A549 (cell line): Measurements from ENCODE around the gene PRRX1. TPM values are rescaled to one million over a fixed set of nuclear protein-coding genes. Genes with fewer than 3 reads are reported as not detected.

Source experiments
- ATAC-seq, 2 experiments: fragments of 200-7000 bp in 1 of 2; fragments of >200 bp in 1 of 2; cut with Nextera tagmentation in 1 of 2; cut with Tn5 transposase in 1 of 2; 3 replicates each; pipeline versions ENCODE4 v1.8.0 to v1.9.1; 2018 to 2020; ENCODE audit warnings: mild to moderate bottlenecking in 1 of 2, moderate library complexity in 1 of 2
- CTCF ChIA-PET: fragments of 300-600 bp; sonication (Branson Sonifier 250); formaldehyde crosslinking; extraction: SDS; loops from one replicate; lab custom pipeline; 2021; ENCODE audit warnings: antibody characterized with exemption, inconsistent platforms; lab: Yijun Ruan, JAX
- POLR2A ChIA-PET: fragments of 350-600 bp; formaldehyde crosslinking; extraction: SDS; loops from one replicate; lab custom pipeline; 2021; ENCODE audit warnings: antibody characterized with exemption, inconsistent platforms; lab: Yijun Ruan, JAX
- DNase-seq, 2 experiments: peaks; one replicate each; pipeline versions ENCODE4 v3.0.0 to v3.0.0-alpha.2; 2011 to 2016; ENCODE audit warnings: low read depth in 1 of 2, low spot score in 1 of 2
- FAIRE-seq: peaks from 2 replicates; lab custom pipeline; 2011; peaks lifted over from hg19 to GRCh38; lab: Jason Lieb, UNC
- H3K27ac ChIP-seq, 2 experiments: fragments of >200 bp; sonication (Bioruptor Twin); formaldehyde crosslinking; 3 replicates each; pipeline ENCODE4 v1.5.1; 2016 to 2017
- H3K4me1 ChIP-seq: fragments of >200 bp; sonication (Bioruptor Twin); formaldehyde crosslinking; 3 replicates; pipeline ENCODE4 v1.6.1; 2016
- H3K4me2 ChIP-seq: fragments of >200 bp; sonication (Bioruptor Twin); formaldehyde crosslinking; 3 replicates; pipeline ENCODE4 v1.6.1; 2016
- H3K4me3 ChIP-seq: fragments of >200 bp; sonication (Bioruptor Twin); formaldehyde crosslinking; 3 replicates; pipeline ENCODE4 v1.5.1; 2016
- H3K9me3 ChIP-seq: fragments of >200 bp; sonication (Bioruptor Twin); formaldehyde crosslinking; 3 replicates; pipeline ENCODE4 v1.6.1; 2016
- BHLHE40 ChIP-seq: IDR thresholded peaks from 2 replicates; pipeline ENCODE4 v1.6.1; 2012; ENCODE audit warnings: low read depth, low read length, inconsistent platforms
- CEBPB ChIP-seq, 2 experiments: fragments of >200 bp in 1 of 2; sonication (Bioruptor Twin) in 1 of 2; formaldehyde crosslinking in 1 of 2; IDR thresholded peaks; 2 replicates each; pipeline ENCODE4 v1.6.1; 2012 to 2016
- EHF ChIP-seq: fragments of 250-450 bp; sonication (Bioruptor Pico); IDR thresholded peaks from 2 replicates; pipeline ENCODE4 v1.5.0; 2020; ENCODE audit warnings: mild to moderate bottlenecking
- EHMT2 ChIP-seq: fragments of 200-600 bp; sonication (generic); IDR thresholded peaks from 2 replicates; pipeline ENCODE4 v1.6.1; 2016; ENCODE audit warnings: antibody characterized with exemption, low read depth, mild to moderate bottlenecking, moderate library complexity
- FOXS1 ChIP-seq: fragments of 250-450 bp; sonication (Bioruptor Pico); IDR thresholded peaks from 2 replicates; pipeline ENCODE4 v1.5.0; 2020; ENCODE audit warnings: mild to moderate bottlenecking, moderate library complexity
- KDM5A ChIP-seq: fragments of 200-600 bp; sonication (generic); IDR thresholded peaks from 2 replicates; pipeline ENCODE4 v1.6.1; 2016; ENCODE audit warnings: antibody characterized with exemption, mild to moderate bottlenecking
- MAFK ChIP-seq: fragments of 450-650 bp; IDR thresholded peaks from 2 replicates; pipeline ENCODE4 v1.6.1; 2014; ENCODE audit not compliant: partially characterized antibody
- NR3C1 ChIP-seq: fragments of >200 bp; sonication (Bioruptor Twin); formaldehyde crosslinking; IDR thresholded peaks from 3 replicates; pipeline ENCODE4 v1.6.1; 2017
- POLR2A ChIP-seq: IDR thresholded peaks from 2 replicates; pipeline ENCODE4 v1.6.1; 2012; ENCODE audit warnings: mild to moderate bottlenecking, low read length
- TFCP2L1 ChIP-seq: fragments of 250-450 bp; sonication (Bioruptor Pico); IDR thresholded peaks from 2 replicates; pipeline ENCODE4 v1.5.0; 2021; ENCODE audit warnings: mild to moderate bottlenecking
- WGBS: methylation state at CpG from one replicate; pipeline ENCODE4 v1.1.6; 2017; ENCODE audit errors: missing lambda C conversion rate; 5-methylcytosine and 5-hydroxymethylcytosine counted together
- polyA plus RNA-seq, 4 experiments: library from polyadenylated mRNA; depleted of rRNA in 3 of 4; stranded (reverse); fragments of >200 nt; fragmentation: RNase III in 1 of 4; extraction: RNeasy Plus Mini Kit Qiagen cat#74134 plus additional on column Dnase treatment in 1 of 4; gene quantifications; 2 replicates in 3 of 4; 3 replicates in 1 of 4; pipeline ENCODE4 v1.2.3, GENCODE V29; 2011 to 2017
- TF ChIP-seq, protein P1 (sequence below): fragments of 150-350 bp; IDR thresholded peaks from 2 replicates; pipeline ENCODE4 v1.6.1; 2014; ENCODE audit warnings: low read depth, mild to moderate bottlenecking, low read length
- TF ChIP-seq, protein P2 (sequence below): fragments of 200-600 bp; sonication (generic); IDR thresholded peaks from 2 replicates; pipeline ENCODE4 v1.6.1; 2016; ENCODE audit warnings: antibody characterized with exemption, mild to moderate bottlenecking, moderate library complexity
- TF ChIP-seq, protein P3 (sequence below): fragments of >200 bp; sonication (Bioruptor Twin); formaldehyde crosslinking; IDR thresholded peaks from 3 replicates; pipeline ENCODE4 v1.5.1; 2016

The PRRX1 gene
- polyA plus RNA-seq, 2 of the 4 experiments (the other 2 are of a cell fraction): 0.14 TPM; not detected in 1

DNA sequence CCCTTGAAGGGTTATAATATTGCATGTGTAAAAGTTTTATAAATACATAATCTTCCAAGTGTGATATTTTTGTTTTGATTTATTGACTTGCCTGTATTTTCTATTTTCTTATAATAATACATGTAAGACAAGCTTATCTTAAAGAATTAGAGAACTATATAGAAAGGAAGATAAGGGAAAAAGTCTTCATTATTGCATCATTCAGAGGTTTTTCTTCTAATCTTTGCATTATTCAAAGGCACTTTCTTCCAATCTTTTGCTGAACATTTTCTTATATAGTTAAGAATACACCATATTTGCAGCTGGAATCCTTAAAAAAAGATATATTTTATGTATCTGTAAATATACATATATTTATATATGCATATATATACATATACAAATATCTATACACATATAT is 33.4 kb downstream of the PRRX1 start:
- DNase-seq (no peak), FAIRE-seq (no peak), ATAC-seq (no peak)
- Histone ChIP-seq H3K4me1 (no peaks in the 10 kb centered on the region), H3K4me3 (no peak overlapping the region), H3K27ac (no peak overlapping the region), H3K9me3 (no peaks in the 10 kb centered on the region), H3K4me2 (no peak overlapping the region)
- TF ChIP-seq, protein P1, sequence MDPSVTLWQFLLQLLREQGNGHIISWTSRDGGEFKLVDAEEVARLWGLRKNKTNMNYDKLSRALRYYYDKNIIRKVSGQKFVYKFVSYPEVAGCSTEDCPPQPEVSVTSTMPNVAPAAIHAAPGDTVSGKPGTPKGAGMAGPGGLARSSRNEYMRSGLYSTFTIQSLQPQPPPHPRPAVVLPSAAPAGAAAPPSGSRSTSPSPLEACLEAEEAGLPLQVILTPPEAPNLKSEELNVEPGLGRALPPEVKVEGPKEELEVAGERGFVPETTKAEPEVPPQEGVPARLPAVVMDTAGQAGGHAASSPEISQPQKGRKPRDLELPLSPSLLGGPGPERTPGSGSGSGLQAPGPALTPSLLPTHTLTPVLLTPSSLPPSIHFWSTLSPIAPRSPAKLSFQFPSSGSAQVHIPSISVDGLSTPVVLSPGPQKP: no peak
- TF ChIP-seq EHF (no peak), EHMT2 (no peak), KDM5A (no peak)
- TF ChIP-seq, protein P2, sequence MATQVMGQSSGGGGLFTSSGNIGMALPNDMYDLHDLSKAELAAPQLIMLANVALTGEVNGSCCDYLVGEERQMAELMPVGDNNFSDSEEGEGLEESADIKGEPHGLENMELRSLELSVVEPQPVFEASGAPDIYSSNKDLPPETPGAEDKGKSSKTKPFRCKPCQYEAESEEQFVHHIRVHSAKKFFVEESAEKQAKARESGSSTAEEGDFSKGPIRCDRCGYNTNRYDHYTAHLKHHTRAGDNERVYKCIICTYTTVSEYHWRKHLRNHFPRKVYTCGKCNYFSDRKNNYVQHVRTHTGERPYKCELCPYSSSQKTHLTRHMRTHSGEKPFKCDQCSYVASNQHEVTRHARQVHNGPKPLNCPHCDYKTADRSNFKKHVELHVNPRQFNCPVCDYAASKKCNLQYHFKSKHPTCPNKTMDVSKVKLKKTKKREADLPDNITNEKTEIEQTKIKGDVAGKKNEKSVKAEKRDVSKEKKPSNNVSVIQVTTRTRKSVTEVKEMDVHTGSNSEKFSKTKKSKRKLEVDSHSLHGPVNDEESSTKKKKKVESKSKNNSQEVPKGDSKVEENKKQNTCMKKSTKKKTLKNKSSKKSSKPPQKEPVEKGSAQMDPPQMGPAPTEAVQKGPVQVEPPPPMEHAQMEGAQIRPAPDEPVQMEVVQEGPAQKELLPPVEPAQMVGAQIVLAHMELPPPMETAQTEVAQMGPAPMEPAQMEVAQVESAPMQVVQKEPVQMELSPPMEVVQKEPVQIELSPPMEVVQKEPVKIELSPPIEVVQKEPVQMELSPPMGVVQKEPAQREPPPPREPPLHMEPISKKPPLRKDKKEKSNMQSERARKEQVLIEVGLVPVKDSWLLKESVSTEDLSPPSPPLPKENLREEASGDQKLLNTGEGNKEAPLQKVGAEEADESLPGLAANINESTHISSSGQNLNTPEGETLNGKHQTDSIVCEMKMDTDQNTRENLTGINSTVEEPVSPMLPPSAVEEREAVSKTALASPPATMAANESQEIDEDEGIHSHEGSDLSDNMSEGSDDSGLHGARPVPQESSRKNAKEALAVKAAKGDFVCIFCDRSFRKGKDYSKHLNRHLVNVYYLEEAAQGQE: no peak
- POLR2A ChIA-PET: no interaction called here
- CTCF ChIA-PET: no interaction called here

DNA sequence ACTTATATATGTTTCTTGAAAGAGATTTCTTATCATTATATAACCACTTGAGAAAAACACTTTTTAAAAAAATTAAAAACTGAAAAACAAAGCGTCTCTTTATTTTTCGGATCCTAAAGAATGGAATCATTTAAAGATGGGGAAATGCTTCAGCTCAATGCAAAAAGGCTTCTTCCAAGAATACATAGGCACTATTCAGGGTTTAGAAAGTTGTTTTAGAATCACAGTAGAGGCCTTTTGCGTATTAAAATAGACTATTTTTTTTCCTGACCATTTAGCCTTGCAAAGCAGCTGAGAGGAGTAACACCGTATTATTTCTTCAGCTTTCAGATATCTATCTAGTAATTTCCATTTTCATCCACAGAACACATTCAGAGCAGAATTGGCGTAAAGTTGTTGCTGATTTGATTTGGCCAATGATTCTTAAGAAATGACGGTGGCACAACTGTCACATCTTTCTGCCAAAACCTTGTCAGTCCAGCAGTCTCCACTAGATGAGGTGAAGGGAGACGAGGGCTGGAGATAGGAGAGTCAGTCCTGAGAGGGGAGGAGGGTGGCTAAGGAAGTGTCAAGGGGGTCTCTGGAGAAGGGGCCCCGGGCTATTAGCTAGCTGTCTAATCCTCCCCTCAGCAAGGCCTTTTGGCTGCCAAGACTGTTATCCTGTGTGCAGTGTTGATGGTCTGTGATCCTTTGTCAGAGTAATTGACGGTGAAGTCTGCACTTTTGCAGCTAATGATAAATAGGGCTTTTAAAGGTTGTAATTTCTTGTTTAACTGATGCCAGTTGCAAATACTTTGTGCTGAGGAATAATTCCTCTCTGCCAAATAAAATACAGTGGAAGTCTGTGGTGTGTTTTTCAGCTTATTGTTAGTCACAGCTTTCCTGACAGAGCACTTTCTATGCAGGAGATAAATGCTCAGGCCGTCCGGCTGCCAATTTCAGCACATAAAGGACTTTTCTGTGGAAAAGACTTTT is 34.7 kb downstream of the PRRX1 start:
- ChIA-PET CTCF (no interaction called here), POLR2A (no interaction called here)
- H3K4me1 ChIP-seq: no peaks in the 10 kb centered on the region
- H3K27ac ChIP-seq: no peak overlapping the region
- FAIRE-seq (no peak), ATAC-seq (no peak), DNase-seq (no peak)
- TF ChIP-seq, protein P1: no peak
- TF ChIP-seq, protein P3, sequence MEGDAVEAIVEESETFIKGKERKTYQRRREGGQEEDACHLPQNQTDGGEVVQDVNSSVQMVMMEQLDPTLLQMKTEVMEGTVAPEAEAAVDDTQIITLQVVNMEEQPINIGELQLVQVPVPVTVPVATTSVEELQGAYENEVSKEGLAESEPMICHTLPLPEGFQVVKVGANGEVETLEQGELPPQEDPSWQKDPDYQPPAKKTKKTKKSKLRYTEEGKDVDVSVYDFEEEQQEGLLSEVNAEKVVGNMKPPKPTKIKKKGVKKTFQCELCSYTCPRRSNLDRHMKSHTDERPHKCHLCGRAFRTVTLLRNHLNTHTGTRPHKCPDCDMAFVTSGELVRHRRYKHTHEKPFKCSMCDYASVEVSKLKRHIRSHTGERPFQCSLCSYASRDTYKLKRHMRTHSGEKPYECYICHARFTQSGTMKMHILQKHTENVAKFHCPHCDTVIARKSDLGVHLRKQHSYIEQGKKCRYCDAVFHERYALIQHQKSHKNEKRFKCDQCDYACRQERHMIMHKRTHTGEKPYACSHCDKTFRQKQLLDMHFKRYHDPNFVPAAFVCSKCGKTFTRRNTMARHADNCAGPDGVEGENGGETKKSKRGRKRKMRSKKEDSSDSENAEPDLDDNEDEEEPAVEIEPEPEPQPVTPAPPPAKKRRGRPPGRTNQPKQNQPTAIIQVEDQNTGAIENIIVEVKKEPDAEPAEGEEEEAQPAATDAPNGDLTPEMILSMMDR: no peak
- TF ChIP-seq MAFK (no peak), BHLHE40 (no peak), NR3C1 (no peak), CEBPB (IDR thresholded peaks at IDR 0.05) (no peak), TFCP2L1 (CRISPR knock-in tag) (no peak), POLR2A (no peak), FOXS1 (no peak)
- TF ChIP-seq, protein P2: no peak
- 70% methylated on average over 11 of the region's 11 CpGs for WGBS
- H3K4me3 ChIP-seq: no peak overlapping the region
- no peaks in the 10 kb centered on the region for H3K9me3 ChIP-seq
- no peak overlapping the region for H3K4me2 ChIP-seq
